Measurements from ENCODE around the gene DRD2.

- TF ChIP-seq POLR2A (IDR thresholded peaks at IDR 0.05; ENCODE audit: low read depth, low read length) (no peak), SPI1 (IDR thresholded peaks at IDR 0.05; ENCODE audit: low read depth, low read length) (no peak), POLR2AphosphoS5 (IDR thresholded peaks at IDR 0.05; ENCODE audit: low read depth, low read length) (no peak), POU2F2 (IDR thresholded peaks at IDR 0.05; ENCODE audit: low read depth, low read length) (no peak)
Measured at GRCh38 chr11:113378692-113379091, 96.5 kb downstream of the DRD2 start.
